ENCODE measurements around the gene AGAP1. TPM values are rescaled to one million over a fixed set of nuclear protein-coding genes. Genes with fewer than 3 reads are reported as not detected.

The AGAP1 gene
- total and polyA plus RNA-seq, 2 donors from 2014 or later, result 8.1 to 44.5 TPM

DNA sequence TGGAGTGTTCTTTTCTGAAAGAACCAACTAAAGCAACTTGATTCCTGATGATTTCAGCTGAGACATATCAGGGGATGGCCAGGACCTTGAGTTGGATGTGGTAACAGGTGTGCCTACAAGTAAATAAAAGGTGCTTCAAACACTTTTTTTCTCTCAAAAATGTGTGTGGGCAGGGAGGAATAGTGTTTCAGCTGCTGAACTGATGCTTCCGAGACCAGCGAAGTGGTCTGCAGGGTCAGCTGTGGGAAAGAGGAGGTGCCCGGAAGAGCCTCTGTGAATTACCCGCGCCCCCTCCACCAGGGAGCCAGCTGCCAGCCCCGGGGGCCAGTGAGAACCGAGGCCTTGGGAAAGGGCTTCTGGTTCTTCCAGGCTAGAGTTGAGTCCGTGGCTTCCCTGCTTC lies 425.0 kb downstream of the AGAP1 start:
- Histone ChIP-seq H3K27ac (ENCODE audit: low read depth in 2 of 2, low read length in 2 of 2) (no peak overlapping the region), H3K4me1 (ENCODE audit: control insufficient read depth in 2 of 3, insufficient read depth in 2 of 3, low read depth in 1 of 3, low read length in 3 of 3) (peaks cover 0 to under 1% (median 0%) of the 10 kb centered on the region in 3 donors), H3K9me3 (ENCODE audit: control insufficient read depth in 2 of 3, insufficient read depth in 1 of 3, low read length in 3 of 3) (no peaks in the 10 kb centered on the region), H3K4me3 (ENCODE audit: low read length in 3 of 3) (no peak overlapping the region), H3K9ac (ENCODE audit: low read length in 3 of 3) (no peak overlapping the region), H3K36me3 (ENCODE audit: control insufficient read depth in 2 of 3, insufficient read depth in 3 of 3, low read length in 3 of 3) (peaks cover 0 to 3% (median 0%) of the 10 kb centered on the region in 3 donors), H3K27me3 (ENCODE audit: control insufficient read depth, insufficient read depth, low read length) (no peaks in the 10 kb centered on the region)
- intact Hi-C loops (cut with DNase I), result no loop called here
- FAIRE-seq, result no peak
- TF ChIP-seq, protein P1, sequence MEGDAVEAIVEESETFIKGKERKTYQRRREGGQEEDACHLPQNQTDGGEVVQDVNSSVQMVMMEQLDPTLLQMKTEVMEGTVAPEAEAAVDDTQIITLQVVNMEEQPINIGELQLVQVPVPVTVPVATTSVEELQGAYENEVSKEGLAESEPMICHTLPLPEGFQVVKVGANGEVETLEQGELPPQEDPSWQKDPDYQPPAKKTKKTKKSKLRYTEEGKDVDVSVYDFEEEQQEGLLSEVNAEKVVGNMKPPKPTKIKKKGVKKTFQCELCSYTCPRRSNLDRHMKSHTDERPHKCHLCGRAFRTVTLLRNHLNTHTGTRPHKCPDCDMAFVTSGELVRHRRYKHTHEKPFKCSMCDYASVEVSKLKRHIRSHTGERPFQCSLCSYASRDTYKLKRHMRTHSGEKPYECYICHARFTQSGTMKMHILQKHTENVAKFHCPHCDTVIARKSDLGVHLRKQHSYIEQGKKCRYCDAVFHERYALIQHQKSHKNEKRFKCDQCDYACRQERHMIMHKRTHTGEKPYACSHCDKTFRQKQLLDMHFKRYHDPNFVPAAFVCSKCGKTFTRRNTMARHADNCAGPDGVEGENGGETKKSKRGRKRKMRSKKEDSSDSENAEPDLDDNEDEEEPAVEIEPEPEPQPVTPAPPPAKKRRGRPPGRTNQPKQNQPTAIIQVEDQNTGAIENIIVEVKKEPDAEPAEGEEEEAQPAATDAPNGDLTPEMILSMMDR (IDR thresholded peaks at IDR 0.05; ENCODE audit: borderline replicate concordance, extremely low read depth, insufficient read depth), result no peak
- DNase-seq, result peak in 3 of 5 donors; percentile 45 to 55 (median 55)

DNA sequence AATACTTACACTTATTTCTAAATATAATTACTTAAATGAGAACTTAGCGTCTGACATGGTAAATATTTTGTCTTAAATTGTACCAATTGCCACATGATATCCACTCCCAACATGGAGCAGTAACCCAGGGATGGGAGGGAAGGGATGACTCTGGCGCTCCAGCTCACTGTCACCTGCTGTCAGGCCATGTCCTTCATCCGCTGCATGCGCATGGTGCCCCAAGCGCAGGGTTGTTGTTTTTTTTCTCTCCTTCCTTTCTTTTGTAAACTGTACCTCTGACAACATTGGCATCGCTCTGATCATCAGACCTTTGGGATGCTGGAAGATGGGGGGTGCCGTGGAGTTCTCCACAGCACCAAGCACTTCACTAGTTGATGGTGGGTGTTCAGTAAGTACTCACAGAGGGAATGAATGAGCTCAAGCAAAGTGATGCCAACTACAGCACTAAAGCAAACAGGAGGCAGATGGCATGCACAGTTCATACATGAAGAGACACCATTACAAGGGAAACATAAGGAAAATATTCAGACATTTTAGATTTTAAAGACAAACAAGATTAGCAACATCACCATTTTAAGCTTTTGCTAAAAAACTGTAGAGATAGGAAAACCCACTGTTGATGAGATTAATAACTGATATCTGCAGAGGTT lies 426.5 kb downstream of the AGAP1 start:
- H3K9me3 ChIP-seq (ENCODE audit: control insufficient read depth in 2 of 3, insufficient read depth in 1 of 3, low read length in 3 of 3), result no peaks in the 10 kb centered on the region
- H3K27ac ChIP-seq (ENCODE audit: low read depth in 2 of 2, low read length in 2 of 2), result no peak overlapping the region
- H3K4me3 ChIP-seq (ENCODE audit: low read length in 3 of 3), result no peak overlapping the region
- FAIRE-seq (no peak), DNase-seq (no peak)
- H3K27me3 ChIP-seq (ENCODE audit: control insufficient read depth, insufficient read depth, low read length), result no peaks in the 10 kb centered on the region
- intact Hi-C loops (cut with DNase I), result no loop called here
- H3K9ac ChIP-seq (ENCODE audit: low read length in 3 of 3), result no peak overlapping the region
- no peaks in the 10 kb centered on the region for H3K36me3 ChIP-seq (ENCODE audit: control insufficient read depth in 2 of 3, insufficient read depth in 3 of 3, low read length in 3 of 3)
- TF ChIP-seq, protein P1 (IDR thresholded peaks at IDR 0.05; ENCODE audit: borderline replicate concordance, extremely low read depth, insufficient read depth), result no peak
- peaks cover 0 to 7% (median 4%) of the 10 kb centered on the region in 3 donors for H3K4me1 ChIP-seq (ENCODE audit: control insufficient read depth in 2 of 3, insufficient read depth in 2 of 3, low read depth in 1 of 3, low read length in 3 of 3)

DNA sequence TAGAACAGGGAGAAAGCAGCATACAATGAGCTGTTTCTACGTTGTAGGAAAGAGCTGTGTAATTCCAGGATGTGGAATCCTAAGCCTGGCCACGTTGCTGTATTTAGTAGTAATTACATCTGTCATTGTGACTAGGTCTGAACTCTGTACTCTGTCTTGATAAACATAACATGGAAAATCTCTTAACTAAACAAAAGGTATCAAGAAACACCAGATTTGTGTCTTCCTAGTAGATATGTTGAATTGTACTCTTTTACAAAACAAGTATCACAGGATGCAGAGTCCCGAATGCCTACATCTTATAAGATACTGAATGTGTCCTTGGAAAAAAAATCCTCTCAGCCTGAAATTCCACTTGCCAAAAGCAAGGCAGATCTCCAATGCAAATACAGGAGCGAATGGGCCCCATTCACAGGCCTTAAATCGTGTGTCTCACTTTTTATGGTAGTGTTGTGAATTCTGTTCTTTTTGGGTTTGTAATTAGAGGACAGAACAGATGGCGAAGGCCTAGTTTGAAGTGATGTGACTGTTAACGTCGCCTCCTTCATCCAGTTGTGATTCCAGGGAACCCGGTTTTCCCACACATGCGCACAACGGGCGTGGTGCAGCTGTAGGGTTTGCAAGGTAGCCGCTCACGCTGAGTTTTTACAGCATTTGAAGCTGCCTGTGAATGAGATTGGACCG lies 427.8 kb downstream of the AGAP1 start:
- intact Hi-C loops (cut with DNase I), result no loop called here
- no peak overlapping the region for H3K9ac ChIP-seq (ENCODE audit: low read length in 3 of 3)
- H3K9me3 ChIP-seq (ENCODE audit: control insufficient read depth in 2 of 3, insufficient read depth in 1 of 3, low read length in 3 of 3), result no peaks in the 10 kb centered on the region
- peaks cover 0 to 12% (median 6%) of the 10 kb centered on the region in 3 donors for H3K4me1 ChIP-seq (ENCODE audit: control insufficient read depth in 2 of 3, insufficient read depth in 2 of 3, low read depth in 1 of 3, low read length in 3 of 3)
- DNase-seq (peak in 1 of 5 donors; percentile 57), FAIRE-seq (no peak)
- no peaks in the 10 kb centered on the region for H3K36me3 ChIP-seq (ENCODE audit: control insufficient read depth in 2 of 3, insufficient read depth in 3 of 3, low read length in 3 of 3)
- no peak overlapping the region for H3K4me3 ChIP-seq (ENCODE audit: low read length in 3 of 3)
- TF ChIP-seq, protein P1 (IDR thresholded peaks at IDR 0.05; ENCODE audit: borderline replicate concordance, extremely low read depth, insufficient read depth), result no peak
- no peaks in the 10 kb centered on the region for H3K27me3 ChIP-seq (ENCODE audit: control insufficient read depth, insufficient read depth, low read length)
- no peak overlapping the region for H3K27ac ChIP-seq (ENCODE audit: low read depth in 2 of 2, low read length in 2 of 2)

All from kidney (tissue), 14 donors.